DMS114 treated with DMSO at 0.1 percent for 48 hours (cell line): ENCODE measurements around the gene LBHD2.
"Not testable (repeated sequence)": the region's sequence is repeated elsewhere in the genome, so short reads cannot be mapped to it uniquely, and the experiment has no call there.

ENCODE experiments used
- DNase-seq: peaks from one replicate; lab custom pipeline; 2025; ENCODE audit not compliant: unreplicated experiment; lab: John Stamatoyannopoulos, UW

The LBHD2 gene

GRCh38 chr14:103084021-103084919, at the start of gene LBHD2:
Gene LBHD2, plus strand, starts transcription at chr14:103084210. Its CDS starts 1,803 bp downstream, at chr14:103086013.
- DNase-seq = no peak

DNA sequence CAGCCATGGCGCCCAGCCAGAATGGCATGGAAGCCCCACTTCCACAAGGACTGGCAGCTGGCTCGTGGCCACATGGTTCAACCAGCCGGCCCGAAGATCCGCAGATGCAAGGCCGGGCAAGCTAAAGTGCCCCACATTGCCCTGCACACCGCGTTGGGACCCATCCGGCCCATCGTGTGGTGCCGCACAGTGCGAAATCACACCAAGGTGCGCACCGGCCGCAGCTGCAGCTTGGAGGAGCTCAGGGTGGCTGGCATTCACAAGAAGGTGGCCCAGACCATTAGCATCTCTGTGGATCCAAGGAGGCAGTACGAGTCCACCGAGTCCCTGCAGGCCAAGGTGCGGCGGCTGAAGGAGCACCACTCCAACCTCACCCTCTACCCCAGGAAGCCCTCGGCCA, 42.5 kb upstream of the LBHD2 start:
- DNase-seq = no peak

DNA sequence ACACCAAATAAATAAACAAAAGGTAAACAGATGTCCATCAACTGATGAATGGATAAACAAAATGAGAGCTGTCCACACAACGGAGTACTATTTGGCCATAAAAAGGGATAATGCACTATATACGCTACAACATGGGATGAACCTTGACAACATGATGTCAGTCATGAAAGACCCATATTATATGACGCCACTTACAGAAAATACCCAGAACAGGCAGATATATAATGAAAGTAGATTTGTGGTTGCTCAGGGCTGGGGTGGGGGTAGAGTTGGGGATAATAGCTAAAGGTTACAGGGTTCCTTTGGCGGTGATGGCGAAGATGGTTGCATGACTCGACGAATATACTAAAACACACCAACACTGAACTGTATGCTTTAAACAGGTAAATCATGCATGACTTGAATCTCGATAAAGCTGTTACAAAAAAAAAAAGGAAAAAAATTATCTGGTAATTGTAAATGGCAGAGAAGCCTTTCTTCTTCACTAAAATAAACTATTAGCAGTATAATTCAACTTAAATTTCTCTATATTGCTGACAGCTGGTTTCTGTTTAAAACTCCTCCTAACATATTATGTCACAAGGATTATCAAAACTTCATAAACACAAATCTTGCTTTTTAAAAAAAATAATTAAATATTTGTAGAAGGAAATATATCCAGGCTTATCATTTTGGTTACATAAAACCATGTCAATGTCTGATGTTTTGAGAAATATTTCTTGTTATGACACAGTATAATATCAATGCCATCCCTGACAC, 40.6 kb upstream of the LBHD2 start:
- no peak for DNase-seq

- no peak for DNase-seq
Measured at GRCh38 chr14:103045371-103045869, 38.6 kb upstream of the LBHD2 start.

GRCh38 chr14:103047453-103047852, 36.6 kb upstream of the LBHD2 start:
- DNase-seq = not testable (repeated sequence)

GRCh38 chr14:103050935-103051334, 33.1 kb upstream of the LBHD2 start:
- DNase-seq = no peak

GRCh38 chr14:103052407-103052806, 31.6 kb upstream of the LBHD2 start:
- no peak for DNase-seq

DNA sequence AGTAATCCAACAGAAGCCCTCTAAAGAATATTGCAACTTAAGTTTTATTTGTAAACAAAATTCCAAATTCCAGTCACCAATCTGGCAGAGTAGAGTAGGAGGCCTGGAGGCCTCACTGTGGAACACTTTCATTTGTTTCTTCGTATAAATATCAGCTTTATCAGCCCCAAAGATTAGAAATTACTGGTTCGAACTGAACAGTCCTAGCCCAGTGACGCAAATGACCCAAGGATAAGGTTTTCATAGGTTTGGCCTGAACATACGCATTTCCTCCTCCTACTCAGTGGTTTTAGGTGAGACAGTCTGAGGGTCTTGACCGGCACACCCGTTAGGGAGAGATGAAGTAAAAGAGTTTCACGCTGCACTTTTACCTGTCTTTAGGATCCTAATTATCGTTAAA, 28.3 kb upstream of the LBHD2 start:
- no peak for DNase-seq

DNA sequence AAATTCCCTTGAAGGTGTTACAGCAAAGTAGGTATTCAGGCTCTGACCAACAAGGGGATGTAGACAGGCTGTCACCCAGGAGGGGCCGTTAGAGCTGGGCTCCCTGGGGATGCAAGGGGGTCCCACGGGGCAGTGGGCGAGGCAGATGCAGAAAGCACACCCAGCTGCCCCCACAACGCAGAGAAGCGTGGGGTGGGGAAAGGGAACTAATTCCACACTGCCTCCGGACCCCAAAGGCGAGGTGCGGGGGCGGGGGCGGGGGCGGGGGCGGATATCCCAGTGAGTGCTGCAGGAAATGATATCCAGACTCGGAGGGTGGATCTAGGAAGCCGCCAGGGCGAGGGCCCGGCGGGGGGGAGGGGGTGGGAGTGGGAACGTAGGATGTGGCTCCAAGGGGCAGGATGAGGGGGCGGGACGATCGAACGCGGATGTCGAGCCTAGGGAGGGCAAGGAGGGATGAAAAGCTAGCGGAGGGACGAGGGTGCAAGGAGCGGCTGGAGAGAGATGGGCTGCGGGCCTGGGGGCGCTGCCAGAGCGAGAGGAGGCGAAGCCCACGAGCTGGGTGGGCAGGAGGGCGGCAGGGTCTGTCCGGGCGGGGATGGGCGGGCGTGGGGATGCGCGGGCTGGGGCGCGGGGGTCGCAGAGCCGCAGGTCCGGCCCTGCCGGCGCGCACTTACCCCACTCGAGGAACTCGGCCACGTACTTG, 27.5 kb upstream of the LBHD2 start:
- DNase-seq = peak; percentile 46

DNA sequence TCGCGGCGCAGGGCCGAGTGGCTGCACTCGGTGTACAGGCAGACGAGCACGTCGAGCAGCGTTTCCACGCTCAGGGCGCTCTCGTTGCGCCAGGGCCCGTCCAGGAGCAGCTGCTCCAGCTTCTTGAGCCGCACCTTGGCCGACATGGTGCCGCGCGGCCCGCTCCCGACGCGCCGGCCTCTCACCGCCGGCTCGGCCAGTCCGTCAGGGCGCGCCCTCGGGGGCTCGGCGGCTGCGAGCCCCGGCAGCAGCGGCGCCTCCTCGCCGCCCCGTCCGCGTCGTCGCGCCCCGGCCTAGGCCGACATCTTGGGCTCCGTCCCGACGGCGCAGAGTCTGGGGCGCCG, 27.0 kb upstream of the LBHD2 start:
- DNase-seq = no peak

- DNase-seq = peak; percentile 78
Measured at GRCh38 chr14:103057372-103058163, 26.4 kb upstream of the LBHD2 start, which contains the start of gene CDC42BPB. Gene CDC42BPB, minus strand, starts transcription at chr14:103057549. Its CDS starts 376 bp downstream, at chr14:103057173.

- DNase-seq = no peak
Measured at GRCh38 chr14:103058164-103059055, 25.6 kb upstream of the LBHD2 start.

GRCh38 chr14:103059556-103059955, 24.5 kb upstream of the LBHD2 start:
- no peak for DNase-seq

DNA sequence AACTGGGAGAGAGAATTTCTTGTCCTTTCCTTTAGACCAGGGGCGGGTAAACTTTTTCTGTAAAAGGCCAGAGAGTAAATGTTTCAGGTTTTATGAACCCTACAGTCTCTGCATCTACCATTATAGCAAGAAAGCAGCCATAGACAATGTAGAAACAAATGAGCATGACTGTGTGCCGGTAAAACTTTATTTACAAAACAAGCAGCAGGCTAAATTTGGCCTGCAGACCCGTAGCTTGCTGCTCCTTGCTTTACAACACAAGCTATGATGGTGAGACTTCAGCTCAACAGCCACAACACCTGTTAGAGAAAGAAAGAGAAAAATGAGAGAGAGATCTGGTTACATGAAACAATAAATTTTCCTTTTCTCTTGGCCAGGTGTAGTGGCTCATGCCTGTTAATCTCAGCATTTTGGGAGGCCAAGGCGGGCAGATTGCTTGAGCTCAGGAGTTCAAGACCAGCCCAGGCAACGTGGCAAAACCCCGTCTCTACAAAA, 22.5 kb upstream of the LBHD2 start:
- no peak for DNase-seq

- no peak for DNase-seq
Measured at GRCh38 chr14:103064436-103064835, 19.6 kb upstream of the LBHD2 start.

GRCh38 chr14:103064978-103065377, 19.0 kb upstream of the LBHD2 start:
- no peak for DNase-seq

DNA sequence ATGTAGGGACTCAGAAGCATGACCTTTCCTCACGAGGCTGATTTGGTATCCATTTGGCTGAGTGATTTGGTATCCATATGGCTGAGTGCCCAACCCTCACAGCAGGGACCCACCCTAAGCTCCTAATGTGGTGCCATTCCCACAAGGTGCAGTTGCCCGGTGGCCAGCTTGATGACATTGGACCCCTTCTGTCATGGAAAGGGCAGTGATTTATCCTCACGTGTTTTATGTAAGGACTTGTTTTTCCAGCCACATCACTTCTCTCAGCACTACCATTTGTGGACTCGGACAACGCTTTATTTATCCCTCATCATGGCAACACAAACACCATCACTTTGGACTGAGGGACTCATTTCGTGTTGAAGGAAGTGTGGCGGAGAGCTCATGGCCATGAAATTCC, 18.1 kb upstream of the LBHD2 start:
- DNase-seq = no peak

DNA sequence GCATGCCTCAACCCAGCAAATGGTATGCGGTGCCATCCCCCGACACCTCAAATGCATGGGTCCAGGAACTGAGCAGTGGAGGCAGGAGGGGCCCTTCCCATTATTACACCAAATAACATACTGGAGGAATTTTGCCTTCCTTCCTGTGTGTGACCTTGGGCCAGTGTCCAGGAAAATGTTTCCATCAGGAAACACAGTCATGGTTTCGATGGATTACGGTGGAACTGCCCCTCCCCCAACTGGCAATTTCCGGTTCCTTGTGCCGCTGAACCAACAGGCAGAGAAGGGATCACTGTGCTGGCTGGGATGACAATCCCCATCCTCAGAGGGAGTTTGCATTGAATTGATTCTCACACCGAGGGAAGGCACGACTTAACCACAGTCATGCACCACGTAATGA, 17.6 kb upstream of the LBHD2 start:
- no peak for DNase-seq

DNA sequence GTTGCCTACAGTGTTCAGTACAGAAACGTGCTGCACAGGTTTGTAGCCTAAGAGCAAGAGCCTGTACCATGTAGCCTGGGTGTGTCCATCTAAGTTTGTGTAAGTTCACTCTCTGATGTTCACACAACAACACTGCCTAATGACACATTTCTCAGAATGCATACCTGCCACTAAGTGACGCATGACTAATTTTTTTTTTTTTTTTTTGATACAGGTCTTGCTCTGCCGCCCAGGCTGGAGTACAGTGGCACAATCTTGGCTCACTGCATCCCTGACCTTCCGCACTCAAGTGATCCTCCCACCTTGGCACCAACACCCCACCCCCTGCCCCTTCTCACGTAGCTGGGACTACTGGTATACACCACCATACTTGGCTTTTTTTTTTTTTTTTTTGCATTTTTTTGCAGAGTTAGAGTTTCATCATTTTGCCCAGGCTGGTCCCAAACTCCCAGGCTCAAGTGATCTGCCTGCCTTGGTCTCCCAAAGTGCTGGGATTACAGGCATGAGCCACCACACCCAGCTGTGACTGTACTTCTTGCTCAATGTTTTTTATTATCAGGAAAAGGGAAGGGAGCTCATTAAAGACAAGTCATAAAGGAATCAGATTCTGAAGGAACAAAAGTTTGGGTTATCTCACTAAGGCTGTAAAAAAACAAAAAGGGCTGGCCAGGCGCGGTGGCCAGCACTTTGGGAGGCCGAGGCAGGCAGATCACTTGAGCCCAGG, 16.6 kb upstream of the LBHD2 start:
- no peak for DNase-seq
